Measurements from ENCODE around the gene LYZL6.
"Not testable (repeated sequence)": the region's sequence is repeated elsewhere in the genome, so short reads cannot be mapped to it uniquely, and the experiment has no call there.

The LYZL6 gene

GRCh38 chr17:35942588-35943186 is 826 bp downstream of the LYZL6 start:
- TF ChIP-seq SPI1 (IDR thresholded peaks at IDR 0.05; ENCODE audit: borderline replicate concordance, low read depth) (no peak), POLR2AphosphoS5 (IDR thresholded peaks at IDR 0.05; ENCODE audit: low read depth) (no peak), GABPA (IDR thresholded peaks at IDR 0.05; ENCODE audit: low read depth) (no peak), REST (IDR thresholded peaks at IDR 0.05; ENCODE audit: insufficient replicate concordance, low read depth) (no peak), CTCF (IDR thresholded peaks at IDR 0.05; ENCODE audit: insufficient read depth, low read length) (no peak)
- Histone ChIP-seq H3K27me3 (ENCODE audit: insufficient read depth, poor library complexity, severe bottlenecking) (no peaks in the 10 kb centered on the region), H3K4me3 (replicated peaks; ENCODE audit: insufficient read depth, low read length) (no peak overlapping the region), H3K27ac (replicated peaks) (no peak overlapping the region)
- DNase-seq (ENCODE audit: low read depth in 1 of 2, low spot score in 1 of 2) = no peak

GRCh38 chr17:35938492-35938891 is 5.0 kb downstream of the LYZL6 start:
- not testable (repeated sequence) for DNase-seq (ENCODE audit: low read depth in 1 of 2, low spot score in 1 of 2); H3K27ac ChIP-seq (replicated peaks); H3K27me3 ChIP-seq (ENCODE audit: insufficient read depth, poor library complexity, severe bottlenecking); H3K4me3 ChIP-seq (replicated peaks; ENCODE audit: insufficient read depth, low read length)

GRCh38 chr17:35936063-35936462 is 7.5 kb downstream of the LYZL6 start:
- Histone ChIP-seq H3K27ac (replicated peaks) (no peak overlapping the region), H3K27me3 (ENCODE audit: insufficient read depth, poor library complexity, severe bottlenecking) (no peaks in the 10 kb centered on the region), H3K4me3 (replicated peaks; ENCODE audit: insufficient read depth, low read length) (no peak overlapping the region)
- DNase-seq (ENCODE audit: low read depth in 1 of 2, low spot score in 1 of 2) = no peak
- no peak for TF ChIP-seq POLR2AphosphoS5 (IDR thresholded peaks at IDR 0.05; ENCODE audit: low read depth)
- TF ChIP-seq SPI1 (IDR thresholded peaks at IDR 0.05; ENCODE audit: borderline replicate concordance, low read depth) = no peak
- no peak for TF ChIP-seq GABPA (IDR thresholded peaks at IDR 0.05; ENCODE audit: low read depth)
- TF ChIP-seq CTCF (IDR thresholded peaks at IDR 0.05; ENCODE audit: insufficient read depth, low read length) = no peak
- TF ChIP-seq REST (IDR thresholded peaks at IDR 0.05; ENCODE audit: insufficient replicate concordance, low read depth) = no peak

- TF ChIP-seq REST (IDR thresholded peaks at IDR 0.05; ENCODE audit: insufficient replicate concordance, low read depth) (no peak), POLR2AphosphoS5 (IDR thresholded peaks at IDR 0.05; ENCODE audit: low read depth) (no peak), CTCF (IDR thresholded peaks at IDR 0.05; ENCODE audit: insufficient read depth, low read length) (no peak), GABPA (IDR thresholded peaks at IDR 0.05; ENCODE audit: low read depth) (no peak), SPI1 (IDR thresholded peaks at IDR 0.05; ENCODE audit: borderline replicate concordance, low read depth) (no peak)
- no peak for DNase-seq (ENCODE audit: low read depth in 1 of 2, low spot score in 1 of 2)
- H3K27me3 ChIP-seq (ENCODE audit: insufficient read depth, poor library complexity, severe bottlenecking) = no peaks in the 10 kb centered on the region
- no peak overlapping the region for H3K4me3 ChIP-seq (replicated peaks; ENCODE audit: insufficient read depth, low read length)
- H3K27ac ChIP-seq (replicated peaks) = no peak overlapping the region
Observed at GRCh38 chr17:35934760-35935159, 8.8 kb downstream of the LYZL6 start.
